ENCODE measurements around the gene VPS72. TPM values are rescaled to one million over a fixed set of nuclear protein-coding genes. Genes with fewer than 3 reads are reported as not detected.

The VPS72 gene
- total RNA-seq, 8 experiments from 2014 or later = 34.2 to 146 (median 83.1) TPM

DNA sequence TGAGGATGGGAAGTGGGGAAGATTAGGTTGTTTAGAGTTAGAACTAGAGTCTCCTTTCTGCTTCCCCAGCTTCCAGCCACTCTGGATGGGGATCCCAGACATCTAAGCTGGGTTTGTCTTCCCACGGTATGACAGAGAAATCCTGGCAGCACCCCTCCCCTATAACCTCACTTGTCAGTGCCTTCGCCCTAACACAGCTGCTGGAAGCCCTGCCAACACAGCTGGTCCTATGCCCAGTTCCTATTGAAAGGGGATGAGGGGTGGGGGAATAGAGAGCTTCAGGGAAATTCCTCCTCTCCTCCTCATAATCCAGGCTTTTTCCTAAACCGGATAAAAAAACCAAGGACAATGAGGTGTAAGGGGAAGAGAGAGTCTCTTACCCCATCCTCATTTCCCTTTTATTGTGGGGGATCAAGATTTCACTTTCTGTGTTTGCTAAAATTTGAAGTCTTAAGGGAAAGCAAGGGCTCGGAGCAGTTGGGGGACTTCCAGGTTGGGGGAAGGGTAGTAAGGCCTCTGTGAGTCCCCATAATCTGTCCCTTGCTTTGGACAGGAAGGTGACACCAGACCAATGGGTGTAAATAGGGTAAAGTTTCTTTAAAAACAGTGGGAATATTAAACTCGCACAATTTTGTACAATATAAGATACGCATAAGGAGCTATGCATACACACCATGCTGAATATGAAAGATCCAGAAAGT lies 14.8 kb downstream of the VPS72 start:
- Histone ChIP-seq H3K4me3 (no peak overlapping the region), H3K27ac (no peak overlapping the region), H3K4me1 (replicated peaks in 1 of 2) (peaks cover 0 to 4% of the 10 kb centered on the region in 2 donors)
- in situ Hi-C loops (cut with MboI; ENCODE audit: low pct_unique_long_range_greater_than_20kb in 2 of 9, low sequenced_read_pairs in 9 of 9, unreplicated experiment in 9 of 9) = no loop called here
- ATAC-seq (replicated peaks in 6 of 8) = peak in 2 of 8 experiments; percentile 20 to 43
- 51 to 100% (median 93%) methylated on average over 1 to 6 of the region's 6 CpGs; no CpG with 5 or more reads in 1 of the 10 experiments for WGBS, 10 experiments

DNA sequence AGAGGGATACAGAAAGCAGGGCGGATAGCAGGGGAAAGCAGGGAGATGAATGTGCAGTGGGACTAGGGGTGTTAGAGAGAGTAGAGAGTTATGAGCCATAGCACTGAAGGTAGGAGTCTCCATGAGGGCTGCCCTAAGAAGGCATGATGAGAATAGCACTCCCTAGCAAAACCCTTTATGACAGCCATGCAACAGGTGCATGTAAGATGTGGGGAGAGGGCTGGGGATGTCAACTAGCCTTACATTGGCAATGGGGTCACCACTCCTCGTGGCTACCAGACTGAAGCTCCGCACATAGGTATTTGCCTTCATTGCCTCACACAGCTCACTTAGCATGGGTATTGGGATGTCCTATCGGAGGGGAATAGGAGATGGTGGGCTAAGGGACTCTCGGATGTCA lies 18.8 kb downstream of the VPS72 start:
- Histone ChIP-seq H3K4me1 (replicated peaks in 1 of 2) (peaks cover 5 to 7% of the 10 kb centered on the region in 2 donors), H3K27ac (no peak overlapping the region), H3K4me3 (no peak overlapping the region)
- WGBS, 10 experiments = 63 to 100% (median 84%) methylated on average over 1 to 5 of the region's 5 CpGs; no CpG with 5 or more reads in 4 of the 10 experiments
- in situ Hi-C loops (cut with MboI; ENCODE audit: low pct_unique_long_range_greater_than_20kb in 2 of 9, low sequenced_read_pairs in 9 of 9, unreplicated experiment in 9 of 9) = loop anchor here in 1 of 9 experiments (25.0 kb wide), 1 partner anchor 109 kb away; the partner anchor contains the start of genes CDC42SE1, GABPB2 and MLLT11
- no peak for ATAC-seq (replicated peaks in 6 of 8)

DNA sequence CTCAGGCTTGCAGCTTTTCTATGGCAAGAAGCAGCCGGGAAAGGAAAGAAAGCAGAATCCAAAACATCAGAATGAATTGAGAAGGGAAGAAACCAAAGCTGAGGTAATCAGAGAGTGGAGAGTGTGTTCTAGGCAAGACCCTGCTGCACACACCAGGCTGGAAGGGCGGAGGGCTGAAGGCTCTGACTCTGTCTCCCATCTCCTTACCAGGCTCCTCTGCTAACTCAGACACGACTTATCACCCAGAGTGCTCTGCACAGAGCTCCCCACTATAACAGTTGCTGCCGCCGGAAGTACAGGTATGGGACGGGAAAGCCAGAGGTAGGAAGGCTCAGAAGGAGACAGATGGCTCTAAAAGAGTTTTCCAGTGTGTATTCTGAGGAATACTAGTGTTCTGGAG lies 22.9 kb downstream of the VPS72 start:
- H3K4me1 ChIP-seq (replicated peaks in 1 of 2) = peaks cover 12 to 13% of the 10 kb centered on the region in 2 donors
- H3K27ac ChIP-seq = peak overlapping the region in 1 of 2 donors; percentile 85
- WGBS, 10 experiments = 61 to 100% (median 88%) methylated on average over 1 to 6 of the region's 6 CpGs; no CpG with 5 or more reads in 4 of the 10 experiments
- no peak for ATAC-seq (replicated peaks in 6 of 8)
- H3K4me3 ChIP-seq = peak overlapping the region; percentile 58 to 79 (median 77)
- in situ Hi-C loops (cut with MboI; ENCODE audit: low pct_unique_long_range_greater_than_20kb in 2 of 9, low sequenced_read_pairs in 9 of 9, unreplicated experiment in 9 of 9) = loop anchor here in 1 of 9 experiments (25.0 kb wide), 1 partner anchor 105 kb away; the partner anchor contains the start of genes CDC42SE1, GABPB2 and MLLT11

DNA sequence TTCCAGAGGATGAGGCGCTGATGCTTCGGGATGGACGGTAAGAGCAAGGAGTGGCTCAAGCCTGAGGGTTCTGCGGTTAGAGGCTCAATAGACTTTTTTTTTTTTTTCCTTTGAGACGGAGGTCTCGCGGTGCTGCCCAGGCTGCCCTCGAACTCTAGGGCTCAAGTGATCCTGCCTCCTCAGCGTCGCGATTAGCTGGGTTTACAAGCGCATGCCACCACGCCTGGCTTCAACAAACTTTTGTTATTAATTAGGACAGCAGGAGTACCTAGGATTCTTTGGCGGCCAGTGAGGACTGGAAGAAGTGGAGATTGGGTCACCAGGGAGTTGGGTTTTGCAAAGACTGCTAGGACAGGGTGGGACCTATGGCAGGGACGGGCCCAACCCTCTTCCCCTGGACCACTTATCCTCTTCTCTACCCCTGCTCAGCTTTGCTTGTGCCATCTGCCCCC lies 23.5 kb downstream of the VPS72 start:
- H3K4me3 ChIP-seq = peak overlapping the region; percentile 58 to 79 (median 77)
- WGBS, 10 experiments = 2 to 8% (median 4%) methylated on average over 5 to 15 of the region's 15 CpGs; no CpG with 5 or more reads in 3 of the 10 experiments
- peaks cover 12 to 13% of the 10 kb centered on the region in 2 donors for H3K4me1 ChIP-seq (replicated peaks in 1 of 2)
- H3K27ac ChIP-seq = peak overlapping the region; percentile 54 to 85
- ATAC-seq (replicated peaks in 6 of 8) = peak; percentile 8 to 54 (median 14)
- in situ Hi-C loops (cut with MboI; ENCODE audit: low pct_unique_long_range_greater_than_20kb in 2 of 9, low sequenced_read_pairs in 9 of 9, unreplicated experiment in 9 of 9) = loop anchor here in 1 of 9 experiments (25.0 kb wide), 1 partner anchor 104 kb away; the partner anchor contains the start of genes CDC42SE1, GABPB2 and MLLT11

DNA sequence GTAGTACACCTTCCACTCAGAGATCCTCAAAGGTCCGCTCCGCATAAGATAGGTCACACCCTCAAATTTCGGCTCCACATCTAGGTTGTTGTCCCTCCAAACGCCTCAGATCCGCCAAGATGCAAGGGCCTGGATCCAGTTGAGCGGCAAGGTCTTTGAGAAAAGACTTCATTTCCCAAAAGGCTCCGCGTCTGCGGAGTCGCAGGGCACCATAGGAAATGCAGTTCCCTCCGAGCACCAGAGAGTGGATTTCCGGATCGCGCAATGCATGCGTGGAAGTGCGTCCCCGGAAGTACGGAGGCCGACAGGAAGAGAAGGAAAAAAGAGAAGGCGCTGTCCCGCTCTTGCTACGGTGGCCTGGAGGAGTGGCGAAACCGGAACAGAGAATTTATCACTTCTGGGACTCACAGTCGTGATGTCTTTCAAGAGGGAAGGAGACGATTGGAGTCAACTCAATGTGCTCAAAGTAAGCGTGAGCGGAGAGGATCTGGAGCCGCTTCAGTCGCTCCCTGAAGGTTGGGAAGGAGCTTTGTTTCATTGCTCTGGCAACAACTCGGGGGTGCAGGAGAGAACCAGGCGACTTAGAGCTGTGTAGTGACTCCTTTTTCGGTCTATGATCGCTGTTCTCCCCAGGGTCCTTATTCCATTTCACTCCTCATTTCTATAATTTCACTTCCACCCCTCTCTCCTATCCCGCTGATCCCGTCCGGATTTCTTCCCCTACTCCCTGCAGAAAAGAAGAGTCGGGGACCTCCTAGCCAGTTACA lies 24.1 kb downstream of the VPS72 start, which contains the start of the genes LYSMD1 and SCNM1:
Gene LYSMD1, minus strand, starts transcription at position 165 of the 767 bp plus-strand sequence. CDS start 644 bp downstream, outside the sequence.
Gene SCNM1, plus strand, starts transcription at position 407 of the 767 bp plus-strand sequence. Its CDS starts 9 bp downstream, at position 416.
- peak; percentile 75 to 93 (median 90) for ATAC-seq (replicated peaks in 6 of 8)
- 0 to 10% (median 0%) methylated on average over 4 to 32 of the region's 38 CpGs; no CpG with 5 or more reads in 1 of the 10 experiments for WGBS, 10 experiments
- H3K4me3 ChIP-seq = peak within 1 kb of the TSS; percentile 58 to 79 (median 77)
- in situ Hi-C loops (cut with MboI; ENCODE audit: low pct_unique_long_range_greater_than_20kb in 2 of 9, low sequenced_read_pairs in 9 of 9, unreplicated experiment in 9 of 9) = loop anchor here in 1 of 9 experiments (25.0 kb wide), 1 partner anchor 104 kb away; the partner anchor contains the start of genes CDC42SE1, GABPB2 and MLLT11
- peak within 1 kb of the TSS; percentile 78 to 85 for H3K27ac ChIP-seq
- peaks cover 12 to 13% of the 10 kb centered on the region in 2 donors for H3K4me1 ChIP-seq (replicated peaks in 1 of 2)

DNA sequence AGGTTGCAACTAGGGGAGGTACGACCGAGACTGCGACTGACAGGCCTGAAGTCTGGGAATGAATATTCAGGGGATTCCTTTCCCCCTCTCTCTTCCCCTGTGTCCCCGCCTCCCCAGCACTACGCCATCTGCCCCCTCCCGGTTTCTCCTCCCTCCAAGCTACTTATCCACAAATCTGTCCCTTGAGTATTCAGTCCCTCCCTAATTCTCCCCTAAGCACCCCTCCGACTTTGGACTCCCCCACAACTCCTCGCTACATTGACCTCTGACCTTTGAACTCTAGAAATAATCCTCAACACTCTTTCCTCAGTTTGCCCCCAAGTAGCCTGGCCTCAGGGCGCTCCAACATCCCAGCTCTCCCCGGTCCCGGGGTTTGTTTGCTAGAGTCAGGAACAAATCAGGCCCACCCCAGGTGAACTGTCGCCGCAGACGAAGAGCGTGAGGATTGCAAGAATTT lies 24.7 kb downstream of the VPS72 start:
- peak; percentile 41 to 73 (median 60) for ATAC-seq (replicated peaks in 6 of 8)
- in situ Hi-C loops (cut with MboI; ENCODE audit: low pct_unique_long_range_greater_than_20kb in 2 of 9, low sequenced_read_pairs in 9 of 9, unreplicated experiment in 9 of 9) = loop anchor here in 1 of 9 experiments (25.0 kb wide), 1 partner anchor 103 kb away; the partner anchor contains the start of genes CDC42SE1, GABPB2 and MLLT11
- Histone ChIP-seq H3K4me1 (replicated peaks in 1 of 2) (peaks cover 12 to 13% of the 10 kb centered on the region in 2 donors), H3K4me3 (peak overlapping the region; percentile 58 to 79 (median 77)), H3K27ac (peak overlapping the region; percentile 78 to 84)
- WGBS, 10 experiments = 0 to 3% (median 0%) methylated on average over 2 to 12 of the region's 15 CpGs; no CpG with 5 or more reads in 4 of the 10 experiments

DNA sequence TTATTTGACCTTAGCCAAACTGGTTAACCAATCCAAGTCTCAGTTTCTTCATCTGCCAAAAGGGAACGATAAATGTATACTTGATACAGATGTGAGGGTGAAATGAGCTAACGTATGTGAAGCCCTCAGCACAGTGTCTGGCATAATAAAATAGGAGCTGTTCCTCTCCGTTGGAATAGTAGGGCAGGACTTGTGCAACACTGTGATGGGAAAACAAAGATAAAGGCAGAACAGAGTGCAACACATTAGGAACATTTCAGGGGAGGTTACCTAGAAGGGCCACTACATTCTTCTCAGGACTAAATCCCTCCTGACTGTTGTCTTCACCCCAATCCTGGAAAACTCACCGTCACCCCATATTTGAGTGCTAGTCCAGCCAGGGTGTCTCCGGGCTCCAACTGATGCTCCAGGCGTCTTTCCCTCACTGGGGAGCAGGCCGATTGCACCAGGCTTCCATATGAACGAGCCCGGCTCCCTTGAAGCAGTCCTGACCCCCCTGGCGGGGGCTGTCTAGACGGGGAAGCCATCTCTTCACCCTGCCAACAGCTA lies 25.2 kb downstream of the VPS72 start:
- peak in 4 of 8 experiments; percentile 0 to 1 (median 0) for ATAC-seq (replicated peaks in 6 of 8)
- in situ Hi-C loops (cut with MboI; ENCODE audit: low pct_unique_long_range_greater_than_20kb in 2 of 9, low sequenced_read_pairs in 9 of 9, unreplicated experiment in 9 of 9) = loop anchor here in 1 of 9 experiments (25.0 kb wide), 1 partner anchor 103 kb away; the partner anchor contains the start of genes CDC42SE1, GABPB2 and MLLT11
- H3K4me3 ChIP-seq = peak overlapping the region; percentile 58 to 79 (median 77)
- 0 to 43% (median 25%) methylated on average over 1 to 8 of the region's 11 CpGs; no CpG with 5 or more reads in 2 of the 10 experiments for WGBS, 10 experiments
- peaks cover 12 to 13% of the 10 kb centered on the region in 2 donors for H3K4me1 ChIP-seq (replicated peaks in 1 of 2)
- H3K27ac ChIP-seq = peak overlapping the region; percentile 78 to 84

DNA sequence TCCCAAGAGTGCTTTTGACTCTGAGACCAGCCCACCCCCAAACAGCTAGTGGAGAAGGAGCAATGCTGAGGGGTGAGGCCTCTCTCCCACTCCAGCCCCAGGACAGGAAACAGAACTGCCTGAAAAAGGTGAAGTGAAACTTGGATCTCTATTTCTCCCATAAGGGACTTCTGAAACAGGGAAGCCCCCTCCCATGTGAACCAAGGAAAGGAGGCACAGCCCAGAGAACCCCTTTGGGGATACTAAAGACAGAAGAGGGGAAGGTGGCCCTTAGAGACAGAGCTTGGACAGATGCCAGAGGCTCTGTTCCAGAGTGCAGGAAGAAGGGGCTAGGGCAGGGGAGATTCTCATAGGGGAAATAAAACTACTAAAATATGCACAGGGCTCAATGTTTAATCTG lies 30.6 kb downstream of the VPS72 start:
- H3K4me3 ChIP-seq = no peak overlapping the region
- no peak for ATAC-seq (replicated peaks in 6 of 8)
- peaks cover 7 to 9% of the 10 kb centered on the region in 2 donors for H3K4me1 ChIP-seq (replicated peaks in 1 of 2)
- H3K27ac ChIP-seq = no peak overlapping the region
- in situ Hi-C loops (cut with MboI; ENCODE audit: low pct_unique_long_range_greater_than_20kb in 2 of 9, low sequenced_read_pairs in 9 of 9, unreplicated experiment in 9 of 9) = loop anchor here in 1 of 9 experiments (25.0 kb wide), 1 partner anchor 97 kb away; the partner anchor contains the start of genes CDC42SE1, GABPB2 and MLLT11

DNA sequence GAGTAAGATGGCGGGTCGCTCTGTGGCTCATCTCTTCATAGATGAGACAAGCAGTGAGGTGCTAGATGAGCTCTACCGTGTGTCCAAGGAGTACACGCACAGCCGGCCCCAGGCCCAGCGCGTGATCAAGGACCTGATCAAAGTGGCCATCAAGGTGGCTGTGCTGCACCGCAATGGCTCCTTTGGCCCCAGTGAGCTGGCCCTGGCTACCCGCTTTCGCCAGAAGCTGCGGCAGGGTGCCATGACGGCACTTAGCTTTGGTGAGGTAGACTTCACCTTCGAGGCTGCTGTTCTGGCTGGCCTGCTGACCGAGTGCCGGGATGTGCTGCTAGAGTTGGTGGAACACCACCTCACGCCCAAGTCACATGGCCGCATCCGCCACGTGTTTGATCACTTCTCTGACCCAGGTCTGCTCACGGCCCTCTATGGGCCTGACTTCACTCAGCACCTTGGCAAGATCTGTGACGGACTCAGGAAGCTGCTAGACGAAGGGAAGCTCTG lies 31.2 kb downstream of the VPS72 start:
- peaks cover 2 to 5% of the 10 kb centered on the region in 2 donors for H3K4me1 ChIP-seq (replicated peaks in 1 of 2)
- 90 to 96% (median 93%) methylated on average over 3 to 12 of the region's 22 CpGs; no CpG with 5 or more reads in 5 of the 10 experiments for WGBS, 10 experiments
- in situ Hi-C loops (cut with MboI; ENCODE audit: low pct_unique_long_range_greater_than_20kb in 2 of 9, low sequenced_read_pairs in 9 of 9, unreplicated experiment in 9 of 9) = loop anchor here in 1 of 9 experiments (25.0 kb wide), 1 partner anchor 96 kb away; the partner anchor contains the start of genes CDC42SE1, GABPB2 and MLLT11
- no peak overlapping the region for H3K4me3 ChIP-seq
- ATAC-seq (replicated peaks in 6 of 8) = peak in 1 of 8 experiments; percentile 18
- no peak overlapping the region for H3K27ac ChIP-seq

DNA sequence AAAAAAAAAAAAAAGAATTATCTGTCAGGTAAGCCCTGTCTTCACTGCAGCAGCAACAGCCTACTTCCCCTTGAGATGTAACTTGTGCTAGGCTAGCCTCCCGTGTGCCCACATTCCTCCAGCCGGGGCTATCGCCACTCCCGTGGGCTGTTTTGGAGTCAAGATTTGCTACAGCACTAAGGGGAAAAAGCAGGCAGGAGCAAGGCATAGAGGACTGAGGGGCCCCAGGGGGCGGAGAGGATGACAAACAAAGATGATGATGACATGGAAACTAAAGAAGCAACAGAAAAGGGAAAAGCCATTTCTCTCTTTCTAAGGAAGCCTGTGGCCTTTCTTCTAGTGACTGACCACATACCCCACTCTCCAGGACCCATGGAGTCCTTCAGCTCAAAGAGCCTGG lies 31.7 kb downstream of the VPS72 start:
- H3K4me1 ChIP-seq (replicated peaks in 1 of 2) = peaks cover 2 to 5% of the 10 kb centered on the region in 2 donors
- no peak overlapping the region for H3K4me3 ChIP-seq
- WGBS, 10 experiments = 20 to 100% (median 94%) methylated on average over 1 to 5 of the region's 5 CpGs; no CpG with 5 or more reads in 2 of the 10 experiments
- peak in 1 of 8 experiments; percentile 16 for ATAC-seq (replicated peaks in 6 of 8)
- in situ Hi-C loops (cut with MboI; ENCODE audit: low pct_unique_long_range_greater_than_20kb in 2 of 9, low sequenced_read_pairs in 9 of 9, unreplicated experiment in 9 of 9) = loop anchor here in 1 of 9 experiments (25.0 kb wide), 1 partner anchor 96 kb away; the partner anchor contains the start of genes CDC42SE1, GABPB2 and MLLT11
- H3K27ac ChIP-seq = no peak overlapping the region

DNA sequence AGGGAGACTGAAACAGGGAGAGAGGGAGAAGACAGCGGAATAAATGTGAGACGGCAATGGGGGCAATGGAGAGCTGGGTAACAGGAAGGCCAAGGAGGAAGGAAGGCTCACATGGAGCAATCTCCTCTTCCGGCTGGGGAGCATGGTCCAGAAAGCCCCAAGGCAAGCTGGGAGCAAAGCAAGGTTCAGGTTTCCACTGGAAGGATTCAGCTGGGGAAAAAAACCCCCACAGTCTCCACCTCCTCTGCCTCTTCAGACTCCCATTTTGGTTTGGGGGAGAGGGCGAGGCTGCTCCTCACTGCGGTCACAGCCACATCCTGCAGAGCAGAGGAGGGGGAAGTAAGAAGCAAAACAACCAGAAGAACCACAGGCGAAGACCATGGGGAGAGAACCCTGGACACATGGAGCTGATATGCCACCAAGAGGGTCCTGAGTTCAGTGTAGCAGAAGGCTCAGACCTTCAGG lies 32.9 kb downstream of the VPS72 start:
- ATAC-seq (replicated peaks in 6 of 8) = no peak
- no peak overlapping the region for H3K27ac ChIP-seq
- in situ Hi-C loops (cut with MboI; ENCODE audit: low pct_unique_long_range_greater_than_20kb in 2 of 9, low sequenced_read_pairs in 9 of 9, unreplicated experiment in 9 of 9) = loop anchor here in 1 of 9 experiments (25.0 kb wide), 1 partner anchor 95 kb away; the partner anchor contains the start of genes CDC42SE1, GABPB2 and MLLT11
- no peak overlapping the region for H3K4me3 ChIP-seq
- 33 to 100% (median 90%) methylated on average over 1 to 6 of the region's 6 CpGs; no CpG with 5 or more reads in 1 of the 10 experiments for WGBS, 10 experiments
- peaks cover 2 to 5% of the 10 kb centered on the region in 2 donors for H3K4me1 ChIP-seq (replicated peaks in 1 of 2)
